Stimulated activated effector memory CD8-positive, alpha-beta T cell treated with anti-CD3 and anti-CD28 coated beads, Interleukin-12 subunit alpha, Interleukin-12 subunit beta, amount 100 ng/mL, for 72 hours (primary cell): ENCODE measurements around the gene HYPK.
"Not testable (repeated sequence)": the region's sequence is repeated elsewhere in the genome, so short reads cannot be mapped to it uniquely, and the experiment has no call there.

Source experiments
- ATAC-seq: fragments of 150-1000 bp; cut with Tn5 transposase; 2 replicates; pipeline ENCODE4 v1.10.0; 2021
- DNase-seq, 2 donors: peaks; one replicate each; pipeline ENCODE4 v3.0.0; 2021 to 2022; ENCODE audit warnings: low spot score in 2 of 2
- H3K27ac Mint-ChIP-seq: one replicate; pipeline ENCODE4 v1.8.0; 2022; ENCODE audit warnings: mild to moderate bottlenecking, mixed read lengths
- H3K36me3 Mint-ChIP-seq: one replicate; pipeline ENCODE4 v1.8.0; 2022; ENCODE audit warnings: mild to moderate bottlenecking, mixed read lengths
- H3K4me1 Mint-ChIP-seq: one replicate; pipeline ENCODE4 v1.8.0; 2022; ENCODE audit warnings: mixed read lengths
- H3K4me3 Mint-ChIP-seq: one replicate; pipeline ENCODE4 v1.8.0; 2022; ENCODE audit warnings: mild to moderate bottlenecking, mixed read lengths
- H3K9me3 Mint-ChIP-seq: one replicate; pipeline ENCODE4 v1.8.0; 2022; ENCODE audit warnings: mixed read lengths

The HYPK gene

GRCh38 chr15:43824302-43825246, 24.2 kb downstream of the HYPK start, which contains the start of gene MFAP1:
Gene MFAP1 (minus strand): TSS chr15:43824690. CDS start chr15:43824569, 121 bp downstream.
- Mint-ChIP-seq H3K27ac (peak within 1 kb of the TSS; percentile 96), H3K4me3 (peak within 1 kb of the TSS; percentile 91), H3K36me3 (peaks cover 60% of the 10 kb centered on the region), H3K4me1 (peaks cover 51% of the 10 kb centered on the region), H3K9me3 (no peaks in the 10 kb centered on the region)
- DNase-seq (peak; percentile 74 to 93), ATAC-seq (peak; percentile 91)

- Mint-ChIP-seq H3K4me3 (peak overlapping the region; percentile 91), H3K27ac (peak overlapping the region; percentile 96), H3K36me3 (peaks cover 63% of the 10 kb centered on the region), H3K4me1 (peaks cover 57% of the 10 kb centered on the region)
- not testable (repeated sequence) for H3K9me3 Mint-ChIP-seq, ATAC-seq, DNase-seq
These were observed 24.9 kb downstream of the HYPK start for GRCh38 chr15:43825305-43825704.

- Mint-ChIP-seq H3K4me3 (peak overlapping the region; percentile 91), H3K36me3 (peaks cover 63% of the 10 kb centered on the region), H3K4me1 (peaks cover 55% of the 10 kb centered on the region), H3K27ac (peak overlapping the region; percentile 96), H3K9me3 (no peaks in the 10 kb centered on the region)
- ATAC-seq: no peak
- DNase-seq: no peak
These were observed 25.7 kb downstream of the HYPK start for GRCh38 chr15:43826029-43826507.

GRCh38 chr15:43826508-43827341, 26.3 kb downstream of the HYPK start, which contains the start of gene WDR76:
Gene WDR76 (plus strand): TSS chr15:43827002. CDS start chr15:43827033, 31 bp downstream.
- H3K4me1 Mint-ChIP-seq: peaks cover 52% of the 10 kb centered on the region
- peak; percentile 67 to 87 for DNase-seq
- peaks cover 63% of the 10 kb centered on the region for H3K36me3 Mint-ChIP-seq
- peak; percentile 83 for ATAC-seq
- peak within 1 kb of the TSS; percentile 96 for H3K27ac Mint-ChIP-seq
- H3K4me3 Mint-ChIP-seq: peak within 1 kb of the TSS; percentile 91
- H3K9me3 Mint-ChIP-seq: no peaks in the 10 kb centered on the region

- H3K4me1 Mint-ChIP-seq: peaks cover 53% of the 10 kb centered on the region
- H3K36me3 Mint-ChIP-seq: peaks cover 67% of the 10 kb centered on the region
- H3K4me3 Mint-ChIP-seq: peak overlapping the region; percentile 91
- ATAC-seq (peak; percentile 53), DNase-seq (peak in 1 of 2 donors; percentile 59)
- H3K9me3 Mint-ChIP-seq: no peaks in the 10 kb centered on the region
- peak overlapping the region; percentile 96 for H3K27ac Mint-ChIP-seq
These were observed 27.8 kb downstream of the HYPK start for GRCh38 chr15:43828061-43828657.

GRCh38 chr15:43829951-43830540, 29.6 kb downstream of the HYPK start:
- H3K4me1 Mint-ChIP-seq: peaks cover 46% of the 10 kb centered on the region
- ATAC-seq: not testable (repeated sequence)

GRCh38 chr15:43830691-43831275, 30.4 kb downstream of the HYPK start:
- not testable (repeated sequence) for H3K9me3 Mint-ChIP-seq, H3K27ac Mint-ChIP-seq, DNase-seq, ATAC-seq
- H3K4me3 Mint-ChIP-seq: peak overlapping the region; percentile 91
- H3K36me3 Mint-ChIP-seq: peaks cover 84% of the 10 kb centered on the region
- H3K4me1 Mint-ChIP-seq: peaks cover 46% of the 10 kb centered on the region

More at GRCh38 chr15:43829951-43830540, 29.6 kb downstream of the HYPK start:
- H3K4me3 Mint-ChIP-seq: peak overlapping the region; percentile 91
- H3K9me3 Mint-ChIP-seq, DNase-seq: not testable (repeated sequence)
- peaks cover 77% of the 10 kb centered on the region for H3K36me3 Mint-ChIP-seq
- peak overlapping the region; percentile 96 for H3K27ac Mint-ChIP-seq

- not testable (repeated sequence) for H3K9me3 Mint-ChIP-seq, ATAC-seq, DNase-seq
- Mint-ChIP-seq H3K4me1 (peaks cover 46% of the 10 kb centered on the region), H3K27ac (peak overlapping the region; percentile 32), H3K36me3 (peaks cover 92% of the 10 kb centered on the region), H3K4me3 (peak overlapping the region; percentile 42)
These were observed 31.2 kb downstream of the HYPK start for GRCh38 chr15:43831519-43832052.

- not testable (repeated sequence) for ATAC-seq, H3K9me3 Mint-ChIP-seq, DNase-seq
- peaks cover 100% of the 10 kb centered on the region for H3K36me3 Mint-ChIP-seq
- peak overlapping the region; percentile 32 for H3K27ac Mint-ChIP-seq
- H3K4me3 Mint-ChIP-seq: peak overlapping the region; percentile 42
- peaks cover 37% of the 10 kb centered on the region for H3K4me1 Mint-ChIP-seq
These were observed 32.1 kb downstream of the HYPK start for GRCh38 chr15:43832485-43832884.

- H3K4me1 Mint-ChIP-seq: no peaks in the 10 kb centered on the region
- DNase-seq: no peak
- H3K27ac Mint-ChIP-seq: no peak overlapping the region
- peaks cover 100% of the 10 kb centered on the region for H3K36me3 Mint-ChIP-seq
- no peak overlapping the region for H3K4me3 Mint-ChIP-seq
- H3K9me3 Mint-ChIP-seq: no peaks in the 10 kb centered on the region
- ATAC-seq: no peak
These were observed 45.0 kb downstream of the HYPK start for GRCh38 chr15:43845421-43845820.

GRCh38 chr15:43851251-43851650, 50.9 kb downstream of the HYPK start:
- H3K36me3 Mint-ChIP-seq: peaks cover 100% of the 10 kb centered on the region
- H3K4me3 Mint-ChIP-seq: no peak overlapping the region
- H3K27ac Mint-ChIP-seq: no peak overlapping the region
- no peaks in the 10 kb centered on the region for H3K9me3 Mint-ChIP-seq
- no peak for DNase-seq
- H3K4me1 Mint-ChIP-seq: no peaks in the 10 kb centered on the region
- ATAC-seq: no peak

GRCh38 chr15:43852607-43853006, 52.2 kb downstream of the HYPK start:
- no peak for DNase-seq

More at GRCh38 chr15:43852607-43853006, 52.2 kb downstream of the HYPK start:
- H3K4me3 Mint-ChIP-seq: no peak overlapping the region
- H3K27ac Mint-ChIP-seq: no peak overlapping the region
- no peak for ATAC-seq
- no peaks in the 10 kb centered on the region for H3K4me1 Mint-ChIP-seq
- no peaks in the 10 kb centered on the region for H3K9me3 Mint-ChIP-seq
- H3K36me3 Mint-ChIP-seq: peaks cover 100% of the 10 kb centered on the region
